ENCODE results near the gene LRPAP1.

Gene LRPAP1

DNA sequence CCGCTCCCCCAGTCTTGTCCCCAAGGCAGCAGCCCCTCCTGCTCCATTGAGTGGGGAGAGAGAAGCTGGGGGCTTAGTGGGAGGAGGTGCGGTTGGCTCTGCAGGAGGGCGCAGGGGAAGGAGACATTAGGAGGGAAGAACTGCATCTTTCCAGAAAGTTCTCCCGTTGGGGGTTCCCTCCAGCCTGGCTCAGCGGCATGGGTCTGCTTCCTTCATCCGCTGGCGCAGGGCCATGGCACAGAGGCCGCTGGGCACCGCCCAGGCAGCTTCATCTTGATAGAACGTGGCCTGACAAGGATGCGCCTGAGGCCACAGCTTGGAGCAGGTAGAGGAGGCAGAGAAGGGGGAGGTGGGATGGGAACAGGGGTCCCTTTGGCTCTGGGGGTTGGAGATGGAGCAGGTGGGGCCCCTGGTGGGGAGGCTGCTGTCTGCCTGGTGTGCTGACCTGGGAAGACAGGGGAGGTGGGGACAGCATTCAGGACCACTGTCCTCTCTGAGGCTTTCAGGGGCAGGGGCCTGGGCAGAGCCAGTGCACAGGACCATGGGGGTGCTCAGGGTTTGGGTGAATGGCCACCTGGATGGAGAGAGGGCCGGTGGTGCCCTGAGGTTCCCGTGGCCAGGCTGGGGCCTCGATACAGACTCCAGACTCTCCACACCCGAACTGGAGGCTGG lies 57.0 kb downstream of the LRPAP1 start:
- in situ Hi-C loops (cut with MboI; ENCODE audit: low sequenced_read_pairs) = no loop called here

DNA sequence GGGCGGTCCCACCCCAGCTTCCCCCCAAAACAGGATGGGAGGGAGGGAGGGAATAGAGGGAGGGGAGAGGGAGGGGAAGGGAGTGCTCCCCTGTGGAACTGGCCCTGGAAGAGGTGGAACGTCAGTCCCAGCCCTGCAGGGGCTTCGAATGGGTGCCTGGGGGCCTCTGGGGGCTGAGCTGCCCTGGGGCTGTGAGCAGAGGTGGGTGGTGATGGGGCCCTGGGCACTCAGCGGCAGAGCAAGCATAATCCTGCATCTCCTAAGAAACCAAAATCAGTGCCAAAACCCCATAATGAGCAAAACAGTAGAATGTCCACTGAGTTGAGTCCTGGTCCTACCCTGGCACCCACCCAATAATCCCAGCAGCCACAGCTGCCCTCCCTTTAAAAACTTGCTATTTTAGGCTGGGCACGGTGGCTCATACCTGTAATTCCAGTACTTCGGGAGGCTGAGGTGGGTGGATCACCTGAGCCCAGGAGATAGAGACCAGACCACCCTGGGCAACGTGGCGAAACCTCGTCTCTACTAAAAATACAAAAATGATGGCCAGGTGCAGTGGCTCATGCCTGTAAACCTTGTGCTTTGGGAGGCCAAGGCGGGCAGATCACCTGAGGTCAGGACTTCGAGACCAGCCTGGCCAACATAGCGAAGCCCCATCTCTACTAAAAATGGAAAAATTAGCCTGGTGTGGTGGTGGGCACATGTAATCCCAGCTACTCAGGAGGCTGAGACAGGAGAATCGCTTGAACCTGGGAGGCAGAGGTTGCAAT lies 58.0 kb downstream of the LRPAP1 start:
- in situ Hi-C loops (cut with MboI; ENCODE audit: low sequenced_read_pairs) = no loop called here

- in situ Hi-C loops (cut with MboI; ENCODE audit: low sequenced_read_pairs) = no loop called here
Measured at GRCh38 chr4:3473181-3473950, 58.9 kb downstream of the LRPAP1 start.

DNA sequence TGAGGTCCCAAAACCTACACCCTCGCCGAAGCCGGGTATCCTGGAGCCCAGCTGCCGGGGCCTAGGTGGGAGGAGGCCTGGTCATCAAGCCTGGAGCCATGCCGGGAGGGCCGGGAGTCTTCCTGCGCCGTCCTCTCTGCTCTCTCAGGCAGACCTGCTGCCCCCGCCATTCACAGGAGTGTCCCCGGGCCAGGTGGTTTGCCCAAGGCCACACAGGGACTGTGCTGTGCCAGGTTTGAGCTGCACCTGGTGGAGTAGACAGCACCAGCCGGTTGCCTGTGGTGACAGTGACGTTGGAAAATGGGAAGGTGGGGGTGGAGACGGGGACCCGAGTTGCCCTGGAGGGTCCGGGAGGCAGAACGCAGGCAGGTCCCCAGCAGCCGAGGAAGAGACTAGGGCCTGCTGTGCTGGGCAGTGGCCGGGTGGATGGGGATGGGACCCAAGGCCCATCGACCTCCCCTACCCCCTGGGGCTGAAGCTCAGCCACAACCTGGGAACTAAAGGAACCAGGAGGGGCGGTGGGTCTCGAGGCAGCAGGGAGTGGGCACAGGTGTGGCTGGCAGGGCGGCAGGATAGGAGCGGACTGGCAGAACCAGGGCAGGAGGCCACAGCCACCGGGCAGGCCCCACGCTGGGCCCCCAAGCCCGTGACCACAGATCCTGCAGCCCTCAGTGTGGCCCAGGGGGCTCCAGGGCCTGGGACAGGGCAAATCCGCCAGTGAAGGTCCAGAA lies 59.6 kb downstream of the LRPAP1 start:
- in situ Hi-C loops (cut with MboI; ENCODE audit: low sequenced_read_pairs) = no loop called here

DNA sequence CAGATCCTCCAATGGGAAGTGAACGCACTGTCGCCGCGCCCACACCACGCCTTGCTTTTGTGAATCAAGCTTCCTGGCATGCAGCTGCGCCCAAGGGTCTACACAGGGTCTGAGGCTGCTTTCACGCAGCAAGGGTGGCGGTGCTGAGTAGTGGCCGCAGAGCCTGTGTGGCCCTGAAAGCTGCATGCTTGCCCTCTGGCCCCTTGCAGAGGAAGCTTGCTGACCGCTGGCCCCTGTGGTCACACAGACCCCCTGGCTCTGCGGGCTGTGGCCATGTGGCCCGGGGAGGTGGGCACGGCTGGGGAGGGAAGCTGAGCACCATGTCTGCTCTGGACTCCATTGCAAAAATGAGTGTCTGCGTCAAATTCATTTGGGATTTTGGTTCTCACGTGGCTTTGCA lies 60.3 kb downstream of the LRPAP1 start:
- in situ Hi-C loops (cut with MboI; ENCODE audit: low sequenced_read_pairs) = no loop called here

- in situ Hi-C loops (cut with MboI; ENCODE audit: low sequenced_read_pairs) = no loop called here
Measured at GRCh38 chr4:3471098-3471760, 61.0 kb downstream of the LRPAP1 start.

DNA sequence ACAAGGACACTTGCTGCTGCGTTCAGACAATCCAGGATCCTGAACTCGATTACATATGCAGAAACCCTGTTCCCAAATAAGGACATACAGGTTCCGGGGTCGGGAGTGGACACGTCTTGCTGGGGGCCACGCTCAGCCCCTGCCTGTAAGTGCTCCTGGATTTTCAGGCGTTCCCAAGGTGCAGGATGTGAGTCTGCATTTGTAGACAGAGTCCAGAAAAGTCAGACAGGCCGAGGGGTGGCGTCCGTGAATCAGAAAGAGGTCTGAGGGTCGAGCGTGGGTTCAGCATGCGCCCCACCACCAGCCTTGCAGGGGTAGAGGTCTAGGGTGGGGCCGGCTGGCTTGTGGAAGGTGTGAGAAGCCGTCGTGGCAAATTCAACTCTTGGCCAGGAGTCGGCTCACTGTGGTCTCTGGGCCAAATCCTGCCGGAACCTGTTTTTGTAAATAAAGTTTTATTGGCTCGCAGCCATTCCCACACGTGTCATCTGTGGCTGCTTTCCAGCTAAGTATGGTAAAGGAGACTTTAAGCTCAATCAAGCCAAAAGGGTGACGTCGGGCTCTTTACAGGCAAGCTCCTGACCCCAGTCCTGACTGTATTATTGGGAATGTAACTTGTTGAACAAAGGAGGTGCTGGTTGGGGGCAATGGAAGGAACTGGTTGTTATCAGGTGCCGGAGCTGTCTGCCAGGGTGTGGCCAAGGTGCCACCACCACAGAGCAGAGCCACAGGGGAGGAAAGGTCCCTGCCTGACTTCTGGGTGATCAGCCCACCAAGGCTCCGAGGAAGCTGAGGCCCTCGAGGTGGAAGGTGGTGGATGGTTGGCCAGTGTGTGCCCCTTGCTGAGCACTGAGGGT lies 61.8 kb downstream of the LRPAP1 start:
- in situ Hi-C loops (cut with MboI; ENCODE audit: low sequenced_read_pairs) = no loop called here

GRCh38 chr4:3469386-3470243 lies 62.6 kb downstream of the LRPAP1 start:
- in situ Hi-C loops (cut with MboI; ENCODE audit: low sequenced_read_pairs) = no loop called here

DNA sequence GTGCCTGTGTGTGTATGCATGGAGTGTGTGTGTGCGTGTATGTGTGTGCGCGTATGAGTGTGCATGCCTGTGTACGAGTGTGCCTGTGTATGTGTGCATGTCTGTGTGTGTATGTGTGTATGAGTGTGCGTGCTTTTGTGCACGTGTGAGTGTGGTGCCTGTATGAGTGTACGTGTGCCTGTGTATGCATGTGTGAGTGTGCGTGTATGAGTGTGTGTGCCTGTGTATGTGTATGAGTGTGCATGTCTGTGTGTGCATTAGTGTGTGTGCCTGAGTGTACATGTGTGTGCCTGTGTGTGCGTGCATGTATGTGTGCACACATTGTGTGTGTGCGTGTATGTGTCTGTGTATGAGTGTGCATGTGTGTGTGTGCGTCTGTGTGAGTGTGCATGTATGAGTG lies 63.4 kb downstream of the LRPAP1 start:
- in situ Hi-C loops (cut with MboI; ENCODE audit: low sequenced_read_pairs) = no loop called here

DNA sequence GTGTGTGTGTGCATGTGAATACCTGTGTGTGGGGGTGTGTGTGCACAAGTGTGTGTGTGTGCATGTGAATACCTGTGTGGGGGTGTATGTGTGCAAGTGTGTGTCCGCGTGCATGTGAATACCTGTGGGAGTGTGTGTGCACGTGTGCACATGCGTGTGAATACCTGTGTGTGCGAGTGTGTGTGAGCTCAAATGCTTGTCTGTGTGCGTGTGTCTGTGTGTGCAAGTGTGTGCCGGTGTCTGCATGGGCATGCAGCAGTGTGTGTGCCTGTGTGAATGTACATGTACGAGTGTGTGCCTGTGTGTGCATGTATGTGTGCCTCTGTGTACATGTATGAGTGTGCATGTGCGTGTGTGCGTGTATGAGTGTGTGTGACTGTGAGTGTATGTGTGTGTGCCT lies 64.1 kb downstream of the LRPAP1 start:
- in situ Hi-C loops (cut with MboI; ENCODE audit: low sequenced_read_pairs) = no loop called here

- in situ Hi-C loops (cut with MboI; ENCODE audit: low sequenced_read_pairs) = no loop called here
Measured at GRCh38 chr4:3467601-3468031, 64.6 kb downstream of the LRPAP1 start.

DNA sequence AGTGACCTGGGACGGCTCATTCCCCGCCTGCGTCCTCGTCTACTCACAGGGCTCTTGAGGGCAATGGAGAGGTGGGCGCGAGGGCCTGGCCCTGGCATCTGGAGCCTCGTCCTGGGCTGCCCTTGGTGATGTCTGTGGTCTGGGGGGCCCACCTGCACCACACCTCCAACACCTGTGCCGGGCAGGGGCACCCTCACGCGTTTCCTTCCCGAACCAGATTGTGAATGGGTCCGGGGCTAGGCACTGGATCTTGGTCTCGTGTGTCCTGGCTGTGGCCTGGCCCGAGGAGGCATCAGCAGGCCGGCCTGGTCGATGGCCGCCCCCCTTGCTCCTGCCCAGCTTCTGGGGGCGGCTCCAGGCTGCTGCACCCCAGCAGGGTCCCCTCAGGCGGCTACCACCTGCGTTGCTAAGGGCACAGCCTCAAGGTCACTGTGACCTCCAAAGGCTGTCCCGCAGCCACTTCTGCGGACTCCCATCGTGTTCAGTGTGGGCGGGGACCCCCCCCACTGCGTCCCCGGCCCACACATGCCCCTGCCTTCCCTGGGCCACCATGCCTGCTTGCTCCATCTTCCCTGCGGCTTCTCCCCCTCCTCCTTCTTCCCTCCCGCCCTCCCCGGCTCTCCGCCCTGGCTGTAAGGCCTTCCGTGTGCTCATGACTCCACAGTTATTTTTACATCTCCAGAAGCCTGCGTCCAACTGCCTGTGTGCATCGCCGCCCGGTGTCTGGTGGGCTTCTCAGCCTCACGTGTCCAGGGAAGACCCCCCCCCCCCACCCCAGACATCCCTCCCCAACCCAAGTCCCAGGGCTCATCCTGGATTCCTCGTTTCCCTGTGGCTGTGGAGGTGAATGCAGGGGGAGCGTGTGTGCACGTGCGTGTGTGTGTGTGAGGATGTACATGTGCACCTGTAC lies 65.3 kb downstream of the LRPAP1 start:
- in situ Hi-C loops (cut with MboI; ENCODE audit: low sequenced_read_pairs) = no loop called here

GRCh38 chr4:3465698-3466671 lies 66.2 kb downstream of the LRPAP1 start:
- in situ Hi-C loops (cut with MboI; ENCODE audit: low sequenced_read_pairs) = no loop called here

GRCh38 chr4:3464911-3465697 lies 67.1 kb downstream of the LRPAP1 start:
- in situ Hi-C loops (cut with MboI; ENCODE audit: low sequenced_read_pairs) = no loop called here

DNA sequence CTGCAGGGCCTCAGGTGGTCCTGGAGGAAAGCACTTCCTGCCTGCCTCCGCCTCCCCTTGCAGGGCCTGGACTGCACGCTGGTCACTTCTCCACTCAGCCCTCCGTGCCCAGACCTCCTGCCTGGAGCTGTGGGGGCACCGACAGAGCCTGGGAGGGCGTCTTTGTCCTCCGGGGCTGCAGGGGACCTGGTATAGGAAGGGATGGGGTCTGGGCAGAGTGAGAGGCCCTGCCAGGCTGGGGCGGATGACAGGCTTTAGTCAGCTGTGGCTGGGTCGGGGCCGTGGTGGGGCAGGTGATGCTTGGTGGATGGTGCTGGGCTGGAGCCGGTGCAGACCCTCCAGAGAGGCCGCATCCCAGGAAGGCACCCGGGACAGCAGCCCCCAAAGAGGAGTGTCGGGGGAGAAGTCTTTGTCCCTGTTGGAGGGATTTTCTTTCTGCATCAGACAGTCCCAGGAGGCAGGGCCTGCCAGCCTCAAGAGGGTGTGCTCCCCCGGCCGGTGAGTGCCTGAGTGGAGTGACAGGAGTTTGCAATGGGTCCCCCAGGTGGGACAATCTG lies 67.8 kb downstream of the LRPAP1 start:
- in situ Hi-C loops (cut with MboI; ENCODE audit: low sequenced_read_pairs) = no loop called here
